MCF 10A (cell line): ENCODE data around the gene HTRA3. TPM values are rescaled to one million over a fixed set of nuclear protein-coding genes. Genes with fewer than 3 reads are reported as not detected.
A peak's percentile ranks its signal among the peaks of the same experiment; 100 is the strongest.

Source experiments
- BruUV-seq: library from RNA; stranded (reverse); fragments of 400-500 nt; replicated peaks from 2 replicates; lab custom pipeline; 2021; lab: Mats Ljungman, UMichigan
- CTCF ChIA-PET: fragments of 300-600 bp; sonication (Branson Sonifier 250); formaldehyde crosslinking; extraction: SDS; loops from one replicate; lab custom pipeline; 2021; ENCODE audit warnings: antibody characterized with exemption, inconsistent platforms; lab: Yijun Ruan, JAX
- POLR2A ChIA-PET: fragments of 300-600, 350-650 bp; sonication (Branson Sonifier 250); formaldehyde crosslinking; extraction: SDS; loops from one replicate; lab custom pipeline; 2020; ENCODE audit warnings: antibody characterized with exemption, inconsistent platforms; lab: Yijun Ruan, JAX
- DNase-seq: peaks from one replicate; pipeline ENCODE4 v3.0.0-alpha.2; 2018; ENCODE audit not compliant: unreplicated experiment
- H3K27ac Mint-ChIP-seq: one replicate; pipeline ENCODE4 v1.8.0; 2022; ENCODE audit warnings: mild to moderate bottlenecking, low read depth, mixed read lengths; ENCODE audit not compliant: unreplicated experiment
- H3K27me3 Mint-ChIP-seq: one replicate; pipeline ENCODE4 v1.8.0; 2022; ENCODE audit warnings: mixed read lengths; ENCODE audit not compliant: insufficient read depth, unreplicated experiment
- H3K36me3 Mint-ChIP-seq: one replicate; pipeline ENCODE4 v1.8.0; 2022; ENCODE audit warnings: mild to moderate bottlenecking, moderate library complexity, mixed read lengths; ENCODE audit not compliant: insufficient read depth, unreplicated experiment
- H3K4me1 Mint-ChIP-seq: one replicate; pipeline ENCODE4 v1.8.0; 2022; ENCODE audit warnings: mixed read lengths; ENCODE audit not compliant: insufficient read depth, unreplicated experiment
- H3K4me3 Mint-ChIP-seq: one replicate; pipeline ENCODE4 v1.8.0; 2022; ENCODE audit warnings: mild to moderate bottlenecking, moderate library complexity, mixed read lengths; ENCODE audit not compliant: unreplicated experiment
- H3K9me3 Mint-ChIP-seq: one replicate; pipeline ENCODE4 v1.8.0; 2022; ENCODE audit warnings: mixed read lengths; ENCODE audit not compliant: unreplicated experiment
- intact Hi-C: fragments of 100-400 bp; cut with micrococcal nuclease; formaldehyde crosslinking; loops from 2 replicates; pipeline ENCODE4 v1.14.1; 2022
- total RNA-seq: library from RNA; stranded (reverse); gene quantifications from 2 replicates; pipeline ENCODE4 v1.2.3, GENCODE V29; 2022
- TF ChIP-seq, protein P1 (sequence below): fragments of 200-600 bp; IDR thresholded peaks from one replicate; pipeline ENCODE4 v1.8.0; 2022; ENCODE audit warnings: antibody characterized with exemption, mild to moderate bottlenecking; ENCODE audit not compliant: unreplicated experiment

The HTRA3 gene
- total RNA-seq, 1 experiment from 2014 or later: not detected

DNA sequence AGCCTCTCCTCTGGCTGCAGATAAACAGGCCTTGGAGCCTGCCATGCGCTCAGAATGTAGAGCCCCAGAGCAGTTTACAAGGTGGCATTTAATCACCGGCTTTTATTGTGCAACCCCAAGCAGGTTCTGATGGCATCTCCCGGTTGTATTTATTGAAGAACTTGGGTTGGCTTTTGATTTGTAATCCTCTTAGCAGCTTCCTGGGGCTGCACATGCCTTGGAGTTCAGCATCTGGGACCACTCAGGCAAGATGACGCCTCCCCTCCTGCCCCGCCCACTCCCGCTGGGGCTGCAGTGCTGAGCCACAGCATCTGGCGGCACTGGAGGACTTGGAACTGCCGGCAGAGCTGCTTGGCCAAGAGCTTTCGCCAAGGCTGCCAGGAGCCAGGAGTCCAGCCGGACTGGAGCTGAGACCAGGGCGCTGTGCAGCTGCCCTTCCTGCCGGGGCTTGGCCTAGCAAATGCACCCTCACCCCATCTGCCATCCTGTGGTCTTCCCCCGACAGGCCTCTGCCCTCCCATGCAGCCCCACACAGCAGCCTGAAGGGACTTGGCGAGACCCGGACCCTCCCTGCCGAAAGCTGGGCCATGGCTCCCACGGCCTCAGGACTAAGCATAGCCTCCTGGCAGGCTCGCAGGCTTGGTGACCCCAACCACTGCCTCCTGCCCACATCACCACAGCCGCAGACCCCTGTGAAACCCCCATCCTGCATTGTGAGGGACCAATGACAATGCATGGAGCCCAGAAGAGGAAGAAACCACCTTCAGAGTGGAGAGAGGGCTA, 5.4 kb downstream of the HTRA3 start:
- peaks cover 11% of the 10 kb centered on the region for H3K4me1 Mint-ChIP-seq
- no peak overlapping the region for H3K27ac Mint-ChIP-seq
- H3K9me3 Mint-ChIP-seq: no peaks in the 10 kb centered on the region
- intact Hi-C loops: loop anchor here (2.0 kb wide), 1 partner anchor 128 kb away; no protein-coding TSS in a partner anchor
- peak; percentile 24 for DNase-seq
- no peak overlapping the region for H3K4me3 Mint-ChIP-seq
- no TSS peak for BruUV-seq
- H3K36me3 Mint-ChIP-seq: no peaks in the 10 kb centered on the region
- POLR2A ChIA-PET: no interaction called here
- CTCF ChIA-PET: interaction anchor here (0.6 to 3.0 kb wide), 5 partner anchors 8 to 127 kb away, joined by 3 to 8 read pairs (median 3); no protein-coding TSS in a partner anchor
- TF ChIP-seq, protein P1, sequence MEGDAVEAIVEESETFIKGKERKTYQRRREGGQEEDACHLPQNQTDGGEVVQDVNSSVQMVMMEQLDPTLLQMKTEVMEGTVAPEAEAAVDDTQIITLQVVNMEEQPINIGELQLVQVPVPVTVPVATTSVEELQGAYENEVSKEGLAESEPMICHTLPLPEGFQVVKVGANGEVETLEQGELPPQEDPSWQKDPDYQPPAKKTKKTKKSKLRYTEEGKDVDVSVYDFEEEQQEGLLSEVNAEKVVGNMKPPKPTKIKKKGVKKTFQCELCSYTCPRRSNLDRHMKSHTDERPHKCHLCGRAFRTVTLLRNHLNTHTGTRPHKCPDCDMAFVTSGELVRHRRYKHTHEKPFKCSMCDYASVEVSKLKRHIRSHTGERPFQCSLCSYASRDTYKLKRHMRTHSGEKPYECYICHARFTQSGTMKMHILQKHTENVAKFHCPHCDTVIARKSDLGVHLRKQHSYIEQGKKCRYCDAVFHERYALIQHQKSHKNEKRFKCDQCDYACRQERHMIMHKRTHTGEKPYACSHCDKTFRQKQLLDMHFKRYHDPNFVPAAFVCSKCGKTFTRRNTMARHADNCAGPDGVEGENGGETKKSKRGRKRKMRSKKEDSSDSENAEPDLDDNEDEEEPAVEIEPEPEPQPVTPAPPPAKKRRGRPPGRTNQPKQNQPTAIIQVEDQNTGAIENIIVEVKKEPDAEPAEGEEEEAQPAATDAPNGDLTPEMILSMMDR: no peak
- H3K27me3 Mint-ChIP-seq: peaks cover 19% of the 10 kb centered on the region

DNA sequence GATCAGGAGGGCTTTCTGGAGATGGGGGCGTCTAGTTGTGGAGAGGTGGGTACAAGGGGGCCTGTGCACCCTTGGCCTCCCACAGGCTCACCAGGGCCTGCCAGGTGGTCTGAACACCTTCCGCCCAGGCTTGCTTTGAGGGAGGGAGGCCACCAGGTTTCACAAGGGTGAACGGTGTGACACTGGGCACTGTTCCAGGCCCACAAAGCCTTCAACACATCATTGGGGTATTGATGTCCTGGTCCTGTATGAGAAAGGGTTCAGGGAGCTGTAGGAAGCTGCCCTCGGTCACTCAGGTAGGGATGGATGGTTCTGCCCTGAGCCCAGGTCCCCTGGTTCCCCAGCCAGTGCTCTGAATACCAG, 6.0 kb downstream of the HTRA3 start:
- TF ChIP-seq, protein P1: no peak
- Mint-ChIP-seq H3K4me3 (no peak overlapping the region), H3K4me1 (peaks cover 11% of the 10 kb centered on the region), H3K27ac (no peak overlapping the region), H3K27me3 (peaks cover 15% of the 10 kb centered on the region), H3K9me3 (no peaks in the 10 kb centered on the region), H3K36me3 (no peaks in the 10 kb centered on the region)
- ChIA-PET CTCF (interaction anchor here (0.6 to 3.0 kb wide), 5 partner anchors 9 to 151 kb away, joined by 3 to 8 read pairs (median 4); no protein-coding TSS in a partner anchor), POLR2A (no interaction called here)
- intact Hi-C loops: loop anchor here (2.0 kb wide), 1 partner anchor 127 kb away; no protein-coding TSS in a partner anchor
- no peak for DNase-seq
- no TSS peak for BruUV-seq

DNA sequence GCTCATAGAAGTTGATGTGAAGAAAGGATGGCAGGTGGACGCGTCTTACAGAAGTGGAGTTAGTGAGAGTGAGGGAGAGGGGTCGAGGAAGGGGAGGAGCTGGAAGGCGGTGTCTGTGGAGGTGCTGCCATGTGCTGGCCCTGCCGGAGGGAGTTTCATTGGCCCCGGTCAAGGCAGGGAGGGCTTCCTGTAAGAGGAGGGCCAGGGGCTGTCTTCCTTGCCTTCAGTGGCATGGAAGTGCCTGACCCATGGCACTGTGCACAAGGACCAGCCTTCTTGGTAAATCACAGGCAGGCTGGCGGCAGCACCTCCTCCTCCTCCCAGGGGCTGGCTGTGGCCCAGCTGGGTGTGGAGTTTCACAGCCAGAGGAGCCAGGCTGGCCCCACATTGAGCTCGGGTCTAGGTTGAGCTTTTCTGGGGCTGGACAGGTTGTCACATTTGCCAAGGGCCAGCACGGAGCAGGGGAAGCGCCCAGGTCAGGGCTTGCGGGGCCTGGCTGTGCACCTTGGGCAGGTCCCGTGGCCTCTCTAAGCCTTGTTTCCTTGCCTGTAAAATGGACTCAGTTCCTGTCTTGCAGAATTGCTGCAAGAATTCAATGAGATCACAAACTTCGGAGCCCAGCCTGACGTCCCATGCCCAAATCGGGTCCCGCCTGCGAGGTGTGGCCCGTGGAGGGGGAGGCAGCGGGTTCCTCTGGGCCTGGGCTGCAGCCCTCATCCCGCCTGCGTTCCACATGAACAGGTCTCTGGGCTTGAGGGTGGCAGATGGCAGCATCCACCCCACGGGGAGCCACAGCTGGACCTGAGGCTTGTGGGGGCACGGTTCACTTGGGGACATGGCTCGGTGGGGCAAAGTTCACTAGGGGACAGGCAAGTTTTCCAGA, 7.0 kb downstream of the HTRA3 start:
- Mint-ChIP-seq H3K4me1 (peaks cover 11% of the 10 kb centered on the region), H3K4me3 (no peak overlapping the region), H3K36me3 (no peaks in the 10 kb centered on the region), H3K9me3 (no peaks in the 10 kb centered on the region), H3K27me3 (peaks cover 4% of the 10 kb centered on the region), H3K27ac (no peak overlapping the region)
- peak; percentile 58 for DNase-seq
- ChIA-PET POLR2A (no interaction called here), CTCF (interaction anchor here (0.6 to 3.0 kb wide), 4 partner anchors 10 to 149 kb away, joined by 3 to 8 read pairs (median 4); no protein-coding TSS in a partner anchor)
- intact Hi-C loops: no loop called here
- TF ChIP-seq, protein P1: no peak
- no TSS peak for BruUV-seq
